ENCODE measurements around the gene SLC7A6. TPM values are rescaled to one million over a fixed set of nuclear protein-coding genes. Genes with fewer than 3 reads are reported as not detected.

The SLC7A6 gene
- total and polyA plus RNA-seq, 2 of the 13 experiments (the other 11 are each of a cell fraction or from before 2014, with no cell fraction given) = 35.8 to 70.8 TPM

- TF ChIP-seq TFE3 (CRISPR knock-in tag; IDR thresholded peaks at IDR 0.05) (peak; percentile 94), NFAT5 (CRISPR knock-in tag; IDR thresholded peaks at IDR 0.05) (peak; percentile 44; the same call in 1 of the 2 replicates), CREB1 (IDR thresholded peaks at IDR 0.05) (no peak), CREB1 (CRISPR knock-in tag; IDR thresholded peaks at IDR 0.05) (no peak), ZNF513 (CRISPR knock-in tag; conservative IDR thresholded peaks at IDR 0.05) (0 out of 2 replicates have a peak, but pooled peaks have one; percentile 73), ZBTB42 (CRISPR knock-in tag; IDR thresholded peaks at IDR 0.05) (no peak), ZSCAN9 (CRISPR knock-in tag; IDR thresholded peaks at IDR 0.05; ENCODE audit: borderline replicate concordance) (peak; percentile 83), ZNF816 (CRISPR knock-in tag; IDR thresholded peaks at IDR 0.05; ENCODE audit: borderline replicate concordance) (no peak), ZBTB1 (CRISPR knock-in tag; IDR thresholded peaks at IDR 0.05; ENCODE audit: borderline replicate concordance) (no peak), KLF11 (CRISPR knock-in tag; IDR thresholded peaks at IDR 0.05) (peak; percentile 71; the same call in 1 of the 2 replicates), ZNF678 (CRISPR knock-in tag; IDR thresholded peaks at IDR 0.05) (no peak), CEBPB (IDR thresholded peaks at IDR 0.05; ENCODE audit: borderline replicate concordance, low read depth, low read length) (no peak), ARID2 (CRISPR knock-in tag; IDR thresholded peaks at IDR 0.05; ENCODE audit: borderline replicate concordance) (no peak), CSRNP2 (CRISPR knock-in tag; conservative IDR thresholded peaks at IDR 0.05; ENCODE audit: low read depth) (no peak), RORA (CRISPR knock-in tag; IDR thresholded peaks at IDR 0.05) (no peak), ZNF460 (CRISPR knock-in tag; IDR thresholded peaks at IDR 0.05; ENCODE audit: borderline replicate concordance) (no peak), SRSF1 (optimal IDR thresholded peaks at IDR 0.05; ENCODE audit: low read depth, low read length) (no peak), PCBP1 (IDR thresholded peaks at IDR 0.05; ENCODE audit: borderline replicate concordance, low read depth, low read length) (no peak), ZNF44 (CRISPR knock-in tag; IDR thresholded peaks at IDR 0.05) (no peak), U2AF1 (optimal IDR thresholded peaks at IDR 0.05; ENCODE audit: low read depth, low read length) (no peak)
Observed at GRCh38 chr16:68257906-68258800, 6.2 kb upstream of the SLC7A6 start (continued).
